WTC11 (cell line): ENCODE measurements around the gene PSMA1.

Source experiments
- FOXJ3 ChIP-seq: sonication (generic); formaldehyde crosslinking; IDR thresholded peaks from 2 replicates; pipeline ENCODE4 v1.9.0; 2021; ENCODE audit warnings: missing genetic modification reagents, mild to moderate bottlenecking, borderline replicate concordance
- JUN ChIP-seq: sonication (generic); formaldehyde crosslinking; IDR thresholded peaks from 2 replicates; pipeline ENCODE4 v1.8.0; 2023; ENCODE audit warnings: mild to moderate bottlenecking, missing genetic modification reagents
- NR3C1 ChIP-seq: sonication (generic); formaldehyde crosslinking; conservative IDR thresholded peaks from 2 replicates; pipeline ENCODE4 v1.8.1; 2023; ENCODE audit warnings: low read depth, mild to moderate bottlenecking, missing genetic modification reagents
- SMAD3 ChIP-seq: sonication (generic); formaldehyde crosslinking; IDR thresholded peaks from 2 replicates; pipeline ENCODE4 v1.8.0; 2022; ENCODE audit warnings: missing genetic modification reagents, mild to moderate bottlenecking, borderline replicate concordance
- SP1 ChIP-seq: sonication (generic); formaldehyde crosslinking; conservative IDR thresholded peaks from 2 replicates; pipeline ENCODE4 v1.8.1; 2022; ENCODE audit warnings: missing genetic modification reagents
- TCF7 ChIP-seq: sonication (generic); formaldehyde crosslinking; IDR thresholded peaks from 2 replicates; pipeline ENCODE4 v1.8.0; 2022; ENCODE audit warnings: mild to moderate bottlenecking, low read depth, missing genetic modification reagents, moderate library complexity
- TF ChIP-seq, protein P1 (sequence below): fragments of 200-600 bp; IDR thresholded peaks from 2 replicates; pipeline ENCODE4 v1.8.0; 2022; ENCODE audit warnings: antibody characterized with exemption
- TF ChIP-seq, protein P2 (sequence below): sonication (generic); formaldehyde crosslinking; conservative IDR thresholded peaks from 2 replicates; pipeline ENCODE4 v1.8.1; 2022; ENCODE audit warnings: mild to moderate bottlenecking, missing genetic modification reagents
- TF ChIP-seq, protein P3 (sequence below): sonication (generic); formaldehyde crosslinking; IDR thresholded peaks from 2 replicates; pipeline ENCODE4 v1.8.0; 2022; ENCODE audit warnings: mild to moderate bottlenecking, missing genetic modification reagents
- TF ChIP-seq, protein P4 (sequence below): sonication (generic); formaldehyde crosslinking; IDR thresholded peaks from 2 replicates; pipeline ENCODE4 v1.8.0; 2022; ENCODE audit warnings: missing genetic modification reagents

DNA sequence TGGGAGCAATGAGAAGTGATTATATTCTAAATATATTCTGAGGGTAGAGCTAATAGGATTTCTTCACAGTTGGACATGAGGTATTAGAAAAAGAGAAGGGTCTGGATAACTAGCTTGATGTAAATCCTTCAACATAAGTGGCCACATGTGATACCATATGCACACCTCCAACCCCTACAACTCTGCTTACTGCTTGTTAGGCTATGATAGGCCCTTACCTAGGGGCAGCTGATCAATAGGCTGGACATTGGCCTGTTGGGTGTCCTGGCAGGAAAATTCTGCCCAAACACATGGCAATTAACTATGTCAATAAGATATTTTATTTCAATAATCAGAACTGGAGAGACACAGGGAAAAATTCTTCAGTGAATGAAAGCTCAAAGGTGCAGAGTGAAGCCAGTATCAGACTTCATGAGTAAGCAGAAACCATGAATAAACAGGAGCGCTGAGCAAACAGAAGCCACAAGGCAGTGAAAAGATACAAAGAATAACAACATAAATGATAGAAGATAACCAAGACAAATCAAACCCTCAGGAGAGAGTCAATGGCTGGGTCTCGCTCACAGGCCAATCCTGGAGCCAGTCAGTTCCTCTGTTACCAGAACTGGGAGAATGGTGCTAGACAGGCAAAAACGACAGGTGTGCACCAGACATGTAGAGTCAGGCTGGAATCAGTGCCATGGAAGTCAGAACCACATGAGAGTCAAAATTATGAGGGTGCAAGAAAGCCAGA is 46.3 kb upstream of the PSMA1 start:
- TF ChIP-seq, protein P1, sequence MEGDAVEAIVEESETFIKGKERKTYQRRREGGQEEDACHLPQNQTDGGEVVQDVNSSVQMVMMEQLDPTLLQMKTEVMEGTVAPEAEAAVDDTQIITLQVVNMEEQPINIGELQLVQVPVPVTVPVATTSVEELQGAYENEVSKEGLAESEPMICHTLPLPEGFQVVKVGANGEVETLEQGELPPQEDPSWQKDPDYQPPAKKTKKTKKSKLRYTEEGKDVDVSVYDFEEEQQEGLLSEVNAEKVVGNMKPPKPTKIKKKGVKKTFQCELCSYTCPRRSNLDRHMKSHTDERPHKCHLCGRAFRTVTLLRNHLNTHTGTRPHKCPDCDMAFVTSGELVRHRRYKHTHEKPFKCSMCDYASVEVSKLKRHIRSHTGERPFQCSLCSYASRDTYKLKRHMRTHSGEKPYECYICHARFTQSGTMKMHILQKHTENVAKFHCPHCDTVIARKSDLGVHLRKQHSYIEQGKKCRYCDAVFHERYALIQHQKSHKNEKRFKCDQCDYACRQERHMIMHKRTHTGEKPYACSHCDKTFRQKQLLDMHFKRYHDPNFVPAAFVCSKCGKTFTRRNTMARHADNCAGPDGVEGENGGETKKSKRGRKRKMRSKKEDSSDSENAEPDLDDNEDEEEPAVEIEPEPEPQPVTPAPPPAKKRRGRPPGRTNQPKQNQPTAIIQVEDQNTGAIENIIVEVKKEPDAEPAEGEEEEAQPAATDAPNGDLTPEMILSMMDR, result no peak
- TF ChIP-seq, protein P2, sequence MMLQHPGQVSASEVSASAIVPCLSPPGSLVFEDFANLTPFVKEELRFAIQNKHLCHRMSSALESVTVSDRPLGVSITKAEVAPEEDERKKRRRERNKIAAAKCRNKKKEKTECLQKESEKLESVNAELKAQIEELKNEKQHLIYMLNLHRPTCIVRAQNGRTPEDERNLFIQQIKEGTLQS (CRISPR knock-in tag), result no peak
- TF ChIP-seq SMAD3 (CRISPR knock-in tag) (no peak), NR3C1 (CRISPR knock-in tag) (no peak), SP1 (CRISPR knock-in tag) (no peak), FOXJ3 (CRISPR knock-in tag) (no peak), JUN (CRISPR knock-in tag) (no peak), TCF7 (CRISPR knock-in tag) (no peak)
- TF ChIP-seq, protein P3, sequence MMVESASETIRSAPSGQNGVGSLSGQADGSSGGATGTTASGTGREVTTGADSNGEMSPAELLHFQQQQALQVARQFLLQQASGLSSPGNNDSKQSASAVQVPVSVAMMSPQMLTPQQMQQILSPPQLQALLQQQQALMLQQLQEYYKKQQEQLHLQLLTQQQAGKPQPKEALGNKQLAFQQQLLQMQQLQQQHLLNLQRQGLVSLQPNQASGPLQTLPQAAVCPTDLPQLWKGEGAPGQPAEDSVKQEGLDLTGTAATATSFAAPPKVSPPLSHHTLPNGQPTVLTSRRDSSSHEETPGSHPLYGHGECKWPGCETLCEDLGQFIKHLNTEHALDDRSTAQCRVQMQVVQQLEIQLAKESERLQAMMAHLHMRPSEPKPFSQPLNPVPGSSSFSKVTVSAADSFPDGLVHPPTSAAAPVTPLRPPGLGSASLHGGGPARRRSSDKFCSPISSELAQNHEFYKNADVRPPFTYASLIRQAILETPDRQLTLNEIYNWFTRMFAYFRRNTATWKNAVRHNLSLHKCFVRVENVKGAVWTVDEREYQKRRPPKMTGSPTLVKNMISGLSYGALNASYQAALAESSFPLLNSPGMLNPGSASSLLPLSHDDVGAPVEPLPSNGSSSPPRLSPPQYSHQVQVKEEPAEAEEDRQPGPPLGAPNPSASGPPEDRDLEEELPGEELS (CRISPR knock-in tag), result no peak
- TF ChIP-seq, protein P4, sequence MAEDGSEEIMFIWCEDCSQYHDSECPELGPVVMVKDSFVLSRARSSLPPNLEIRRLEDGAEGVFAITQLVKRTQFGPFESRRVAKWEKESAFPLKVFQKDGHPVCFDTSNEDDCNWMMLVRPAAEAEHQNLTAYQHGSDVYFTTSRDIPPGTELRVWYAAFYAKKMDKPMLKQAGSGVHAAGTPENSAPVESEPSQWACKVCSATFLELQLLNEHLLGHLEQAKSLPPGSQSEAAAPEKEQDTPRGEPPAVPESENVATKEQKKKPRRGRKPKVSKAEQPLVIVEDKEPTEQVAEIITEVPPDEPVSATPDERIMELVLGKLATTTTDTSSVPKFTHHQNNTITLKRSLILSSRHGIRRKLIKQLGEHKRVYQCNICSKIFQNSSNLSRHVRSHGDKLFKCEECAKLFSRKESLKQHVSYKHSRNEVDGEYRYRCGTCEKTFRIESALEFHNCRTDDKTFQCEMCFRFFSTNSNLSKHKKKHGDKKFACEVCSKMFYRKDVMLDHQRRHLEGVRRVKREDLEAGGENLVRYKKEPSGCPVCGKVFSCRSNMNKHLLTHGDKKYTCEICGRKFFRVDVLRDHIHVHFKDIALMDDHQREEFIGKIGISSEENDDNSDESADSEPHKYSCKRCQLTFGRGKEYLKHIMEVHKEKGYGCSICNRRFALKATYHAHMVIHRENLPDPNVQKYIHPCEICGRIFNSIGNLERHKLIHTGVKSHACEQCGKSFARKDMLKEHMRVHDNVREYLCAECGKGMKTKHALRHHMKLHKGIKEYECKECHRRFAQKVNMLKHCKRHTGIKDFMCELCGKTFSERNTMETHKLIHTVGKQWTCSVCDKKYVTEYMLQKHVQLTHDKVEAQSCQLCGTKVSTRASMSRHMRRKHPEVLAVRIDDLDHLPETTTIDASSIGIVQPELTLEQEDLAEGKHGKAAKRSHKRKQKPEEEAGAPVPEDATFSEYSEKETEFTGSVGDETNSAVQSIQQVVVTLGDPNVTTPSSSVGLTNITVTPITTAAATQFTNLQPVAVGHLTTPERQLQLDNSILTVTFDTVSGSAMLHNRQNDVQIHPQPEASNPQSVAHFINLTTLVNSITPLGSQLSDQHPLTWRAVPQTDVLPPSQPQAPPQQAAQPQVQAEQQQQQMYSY (CRISPR knock-in tag), result no peak
